SU-DHL-6 (cell line): ENCODE measurements around the gene CALCR.

Source experiments
- H2AFZ ChIP-seq: fragments of 200-600 bp; sonication (generic); 2 replicates; pipeline ENCODE4 v1.6.1; 2014; ENCODE audit warnings: low read depth, mild to moderate bottlenecking, moderate library complexity, mixed read lengths, antibody characterized with exemption, low read length; ENCODE audit not compliant: severe bottlenecking
- H3F3A ChIP-seq: fragments of 200-600 bp; shearing (Covaris generic); 2 replicates; pipeline ENCODE4 v1.6.0; 2016; ENCODE audit warnings: antibody characterized with exemption, mild to moderate bottlenecking; ENCODE audit not compliant: insufficient read depth
- H3K27ac ChIP-seq: fragments of 200-600 bp; sonication (generic); 2 replicates; pipeline ENCODE4 v1.5.1; 2016; ENCODE audit warnings: low read depth, mild to moderate bottlenecking, low read length, moderate library complexity, mixed read lengths
- H3K27me3 ChIP-seq: fragments of 200-600 bp; sonication (generic), shearing (Covaris generic); 2 replicates; pipeline ENCODE4 v1.6.0; 2014; ENCODE audit warnings: mild to moderate bottlenecking, low read length
- H3K36me3 ChIP-seq: fragments of 200-600 bp; sonication (generic); 2 replicates; pipeline ENCODE4 v1.6.1; 2014; ENCODE audit warnings: mild to moderate bottlenecking, low read length, mixed read lengths
- H3K4me2 ChIP-seq: fragments of 300-600, 200-600 bp; shearing (Covaris generic), sonication (generic); 2 replicates; pipeline ENCODE4 v1.6.0; 2014; ENCODE audit warnings: low read length, low read depth, mild to moderate bottlenecking; ENCODE audit not compliant: poor library complexity, severe bottlenecking
- H3K4me3 ChIP-seq: fragments of 200-600 bp; sonication (generic); 2 replicates; pipeline ENCODE4 v1.5.1; 2014; ENCODE audit warnings: antibody characterized with exemption, low read length, mild to moderate bottlenecking, mixed read lengths; ENCODE audit not compliant: insufficient read depth, poor library complexity, severe bottlenecking
- H3K79me2 ChIP-seq: fragments of 200-600 bp; sonication (generic); 2 replicates; pipeline ENCODE4 v1.6.1; 2014; ENCODE audit warnings: mild to moderate bottlenecking, low read length, moderate library complexity; ENCODE audit not compliant: insufficient read depth
- H3K9ac ChIP-seq: fragments of 200-600 bp; sonication (generic); 2 replicates; pipeline ENCODE4 v1.7.0; 2014; ENCODE audit warnings: mild to moderate bottlenecking, low read length
- H3K9me2 ChIP-seq: fragments of 200-600 bp; sonication (generic); replicated peaks from 2 replicates; pipeline ENCODE4 v1.6.1; 2014; ENCODE audit warnings: low read length; ENCODE audit not compliant: insufficient read depth
- H3K9me3 ChIP-seq: fragments of 200-600 bp; sonication (generic); 2 replicates; pipeline ENCODE4 v1.6.1; 2014; ENCODE audit warnings: low read length, mixed read lengths; ENCODE audit not compliant: insufficient read depth
- H4K20me1 ChIP-seq: fragments of 200-600 bp; sonication (generic); 2 replicates; pipeline ENCODE4 v1.6.1; 2014; ENCODE audit warnings: low read depth, mild to moderate bottlenecking, antibody characterized with exemption, low read length, moderate library complexity, mixed read lengths
- CTCF ChIP-seq: fragments of 200-600 bp; sonication (generic); IDR thresholded peaks from one replicate; pipeline ENCODE4 v1.5.1; 2017; ENCODE audit warnings: antibody characterized with exemption, mild to moderate bottlenecking, low read length, moderate library complexity; ENCODE audit not compliant: insufficient read depth, poor library complexity, severe bottlenecking
- EZH2phosphoT487 ChIP-seq: fragments of 200-600 bp; sonication (generic), shearing (Covaris generic); conservative IDR thresholded peaks from 2 replicates; pipeline ENCODE4 v1.6.1; 2018; ENCODE audit warnings: mild to moderate bottlenecking, antibody characterized with exemption, low read length, moderate library complexity, mixed read lengths

The CALCR gene

GRCh38 chr7:93562936-93563335, 11.6 kb downstream of the CALCR start:
- H3K36me3 ChIP-seq: no peaks in the 10 kb centered on the region
- no peaks in the 10 kb centered on the region for H3K27me3 ChIP-seq
- TF ChIP-seq CTCF (no peak), EZH2phosphoT487 (no peak)
- H3K9me2 ChIP-seq: no peaks in the 10 kb centered on the region
- no peaks in the 10 kb centered on the region for H3K9me3 ChIP-seq
- H2AFZ ChIP-seq: no peak overlapping the region
- no peak overlapping the region for H3K9ac ChIP-seq
- H3F3A ChIP-seq: no peaks in the 10 kb centered on the region
- H3K27ac ChIP-seq: no peak overlapping the region
- no peaks in the 10 kb centered on the region for H4K20me1 ChIP-seq
- H3K79me2 ChIP-seq: no peaks in the 10 kb centered on the region
- no peak overlapping the region for H3K4me3 ChIP-seq
- no peak overlapping the region for H3K4me2 ChIP-seq

DNA sequence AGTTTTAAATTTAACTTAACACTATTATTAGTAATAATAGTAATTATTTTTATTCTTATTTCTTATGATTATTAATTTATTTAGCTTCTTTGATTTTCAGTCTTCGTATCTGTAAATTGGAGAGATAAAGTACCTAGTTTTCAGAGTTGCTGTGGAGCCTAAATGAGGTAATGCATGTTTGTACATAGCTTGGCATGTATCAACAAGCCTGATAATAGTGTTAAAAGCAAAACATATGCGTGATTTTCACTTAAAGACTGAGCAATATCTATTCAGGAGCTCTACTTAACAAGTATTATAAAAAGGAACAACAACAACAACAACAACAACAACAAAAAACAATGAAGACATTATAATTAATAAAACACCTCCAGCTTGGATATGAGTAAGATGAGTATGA, 12.4 kb downstream of the CALCR start:
- H4K20me1 ChIP-seq: no peaks in the 10 kb centered on the region
- H3K9me3 ChIP-seq: no peaks in the 10 kb centered on the region
- no peak overlapping the region for H3K27ac ChIP-seq
- no peak overlapping the region for H3K9ac ChIP-seq
- H3K79me2 ChIP-seq: no peaks in the 10 kb centered on the region
- H3K4me3 ChIP-seq: no peak overlapping the region
- no peak overlapping the region for H2AFZ ChIP-seq
- no peaks in the 10 kb centered on the region for H3K27me3 ChIP-seq
- TF ChIP-seq CTCF (no peak), EZH2phosphoT487 (no peak)
- H3K9me2 ChIP-seq: no peaks in the 10 kb centered on the region
- H3F3A ChIP-seq: no peaks in the 10 kb centered on the region
- H3K4me2 ChIP-seq: no peak overlapping the region
- H3K36me3 ChIP-seq: no peaks in the 10 kb centered on the region

DNA sequence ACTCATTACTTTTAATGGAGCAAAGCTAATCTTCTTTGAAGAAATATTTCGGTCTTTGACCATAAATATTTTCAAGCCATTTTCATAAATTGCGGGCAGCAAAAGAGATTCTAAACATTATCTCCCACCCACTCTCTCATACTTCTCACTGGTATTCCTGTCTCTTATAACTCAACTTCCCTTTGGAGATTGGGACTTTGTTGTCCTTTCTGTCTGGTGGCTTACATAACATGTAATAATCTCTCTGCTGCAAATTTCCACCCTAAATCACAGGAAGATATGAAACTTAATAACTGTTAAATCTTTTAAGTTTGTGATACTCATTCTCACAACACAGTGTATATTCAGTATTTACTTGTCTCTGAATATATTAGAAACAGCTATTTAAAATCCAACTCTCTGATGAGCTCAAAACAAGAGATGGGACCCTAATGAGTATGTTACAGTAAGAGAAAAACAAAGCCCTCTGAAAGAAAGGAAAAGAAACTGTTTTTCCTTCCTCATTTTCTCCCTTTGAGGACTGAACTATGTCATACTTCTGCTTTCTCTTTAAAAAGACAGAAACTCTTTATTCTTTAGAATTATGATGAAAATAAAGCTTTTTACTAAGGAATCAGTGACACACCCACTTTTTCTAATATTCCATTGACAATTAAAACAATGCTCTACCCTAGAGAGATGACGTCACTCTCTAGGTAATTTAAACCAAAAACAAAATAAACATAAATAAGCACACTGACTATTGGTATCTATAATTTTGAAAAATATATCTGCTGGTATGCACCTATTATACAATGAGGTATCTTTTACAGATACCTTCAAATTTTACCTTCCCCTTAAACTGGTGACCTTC, 14.7 kb downstream of the CALCR start:
- Histone ChIP-seq H3K4me2 (no peak overlapping the region), H3F3A (no peaks in the 10 kb centered on the region), H3K27ac (no peak overlapping the region), H3K9me3 (no peaks in the 10 kb centered on the region), H3K27me3 (no peaks in the 10 kb centered on the region), H3K79me2 (no peaks in the 10 kb centered on the region), H3K9ac (no peak overlapping the region), H3K9me2 (no peaks in the 10 kb centered on the region), H3K4me3 (no peak overlapping the region), H4K20me1 (no peaks in the 10 kb centered on the region), H2AFZ (no peak overlapping the region), H3K36me3 (no peaks in the 10 kb centered on the region)
- no peak for TF ChIP-seq CTCF
- TF ChIP-seq EZH2phosphoT487: no peak
